H1 (cell line): ENCODE measurements around the gene GAMT. TPM values are rescaled to one million over a fixed set of nuclear protein-coding genes. Genes with fewer than 3 reads are reported as not detected.

Experiments
- CBX8 ChIP-seq: fragments of 300-800, 300-1000 bp; sonication (generic); IDR thresholded peaks from 2 replicates; pipeline ENCODE4 v1.7.1; 2016; ENCODE audit warnings: low read depth, low read length, borderline replicate concordance
- CHD7 ChIP-seq: fragments of 300-600 bp; sonication (generic); IDR thresholded peaks from 2 replicates; pipeline ENCODE4 v1.7.1; 2012; ENCODE audit warnings: low read length, moderate library complexity, mild to moderate bottlenecking, inconsistent platforms; ENCODE audit not compliant: insufficient replicate concordance
- CREB1 ChIP-seq: IDR thresholded peaks from 2 replicates; pipeline ENCODE4 v1.6.1; 2012; ENCODE audit warnings: inconsistent platforms
- GABPA ChIP-seq: IDR thresholded peaks from 2 replicates; pipeline ENCODE4 v1.6.1; 2011; ENCODE audit warnings: mild to moderate bottlenecking, low read length, moderate library complexity, borderline replicate concordance; ENCODE audit not compliant: insufficient read depth
- KDM1A ChIP-seq: fragments of 200-600, 300-600 bp; sonication (generic); IDR thresholded peaks from 2 replicates; pipeline ENCODE4 v1.7.1; 2016; ENCODE audit warnings: mild to moderate bottlenecking, low read length, borderline replicate concordance
- SIN3A ChIP-seq, 2 experiments: IDR thresholded peaks in 1 of 2; conservative IDR thresholded peaks in 1 of 2; 2 replicates each; pipeline ENCODE4 v1.6.1; 2011 to 2012; ENCODE audit warnings: low read length in 2 of 2, improper control_type of control experiment in 1 of 2, low read depth in 1 of 2, mild to moderate bottlenecking in 1 of 2
- TBP ChIP-seq: IDR thresholded peaks from 2 replicates; pipeline ENCODE4 v1.6.1; 2011; ENCODE audit warnings: low read depth, low read length, improper control_type of control experiment
- polyA plus RNA-seq, 7 experiments: library from polyadenylated mRNA; depleted of rRNA in 3 of 7; stranded (reverse) in 5 of 7; unstranded in 2 of 7; fragments of >200 nt in 5 of 7; fragments of 200-250 nt in 2 of 7; gene quantifications; 1 replicate in 5 of 7; 2 replicates in 1 of 7; 4 replicates in 1 of 7; pipeline versions ENCODE4 v1.2.1 to v1.2.3, GENCODE V29; 2011 to 2013; ENCODE audit warnings: missing spikeins in 2 of 7, mixed read lengths in 2 of 7
- total RNA-seq: library from RNA; stranded (reverse); fragmentation: NEBNext Ultra II Directional; extraction: Animal tissue kit (Norgen Biotek cat#: 25700); gene quantifications from 2 replicates; pipeline ENCODE4 v1.2.1, GENCODE V29; 2021

The GAMT gene
- total and polyA plus RNA-seq, 2 of the 8 experiments (the other 6 are each of a cell fraction or from before 2014, with no cell fraction given) = 17.2 to 35.6 TPM

DNA sequence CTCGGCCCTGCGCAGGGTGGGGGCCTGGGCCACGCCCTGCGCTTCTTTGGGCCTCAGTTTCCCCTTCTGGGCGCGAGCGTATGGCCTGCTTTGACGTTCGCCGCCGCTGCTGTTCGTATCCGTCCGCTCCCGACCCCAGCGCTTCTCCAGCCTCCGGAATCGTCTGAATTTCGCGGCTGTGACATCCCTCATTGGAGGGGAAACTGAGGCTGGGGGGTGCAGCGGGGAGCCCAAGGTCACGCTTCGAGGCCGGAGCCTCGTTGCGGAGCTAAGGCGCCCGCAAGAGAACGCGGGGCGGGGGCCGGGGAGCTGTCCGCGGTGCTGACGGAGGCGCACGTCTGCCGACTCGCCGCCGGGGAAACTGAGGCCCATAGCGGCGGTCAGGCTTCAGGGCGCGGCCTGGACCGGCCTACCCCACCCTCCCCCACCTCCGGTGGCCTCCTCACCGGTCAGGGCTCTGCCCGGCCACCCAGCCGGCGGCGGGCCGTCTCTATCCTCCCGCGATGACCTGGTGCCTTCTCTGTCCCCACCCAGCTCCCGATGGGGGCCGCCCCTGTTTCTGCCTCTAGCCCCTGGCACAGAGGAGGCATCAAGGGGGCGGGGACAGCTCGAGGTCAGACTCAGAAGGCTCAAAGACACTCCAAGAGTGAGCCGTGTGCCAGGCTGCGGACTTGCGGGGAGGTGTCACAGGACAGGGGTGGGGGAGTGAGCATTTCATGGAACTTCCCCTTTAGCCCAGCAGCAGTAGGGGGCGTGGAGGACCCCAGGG, 45.6 kb upstream of the GAMT start (continued):
- TF ChIP-seq CHD7 = no peak
- peak; percentile 76 to 86; a peak in 2 of 4 replicates for TF ChIP-seq SIN3A (conservative IDR thresholded peaks at IDR 0.05 in 1 of 2, IDR thresholded peaks at IDR 0.05 in 1 of 2; ENCODE audit: low read depth in 1 of 2, low read length in 2 of 2)
- no peak for TF ChIP-seq KDM1A
- TF ChIP-seq CBX8 = no peak
- 0 out of 2 replicates have a peak, but pooled peaks have one; percentile 34 for TF ChIP-seq GABPA
- 0 out of 2 replicates have a peak, but pooled peaks have one; percentile 18 for TF ChIP-seq CREB1
- TF ChIP-seq TBP = no peak
